HL-60 (cell line): Measurements from ENCODE around the gene TPI1.

Source experiments
- POLR2AphosphoS5 ChIP-seq: IDR thresholded peaks from 2 replicates; pipeline ENCODE4 v1.6.1; 2012; ENCODE audit warnings: low read depth
- TF ChIP-seq, protein P1 (sequence below): IDR thresholded peaks from one replicate; pipeline ENCODE4 v1.5.1; 2011; ENCODE audit warnings: low read length, control low read depth, inconsistent platforms; ENCODE audit not compliant: insufficient read depth

DNA sequence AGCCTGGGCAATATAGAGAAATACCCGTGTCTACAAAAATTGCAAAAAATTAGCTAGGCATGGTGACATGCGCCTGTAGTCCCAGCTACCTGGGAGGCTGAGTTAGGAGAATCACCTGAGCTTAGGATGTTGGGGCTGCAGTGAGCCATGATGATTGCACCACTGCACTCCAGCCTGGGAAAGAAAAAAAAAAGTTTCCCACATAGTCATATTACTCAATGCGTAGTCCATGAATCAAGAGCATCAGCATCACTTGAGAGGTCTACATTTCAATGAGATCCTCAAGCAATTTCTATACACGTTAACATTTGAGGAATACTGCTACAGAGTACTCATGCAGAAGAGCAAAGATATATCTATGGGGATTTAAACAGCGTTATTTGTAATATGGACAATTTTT is 32.1 kb downstream of the TPI1 start:
- no peak for TF ChIP-seq POLR2AphosphoS5
- TF ChIP-seq, protein P1, sequence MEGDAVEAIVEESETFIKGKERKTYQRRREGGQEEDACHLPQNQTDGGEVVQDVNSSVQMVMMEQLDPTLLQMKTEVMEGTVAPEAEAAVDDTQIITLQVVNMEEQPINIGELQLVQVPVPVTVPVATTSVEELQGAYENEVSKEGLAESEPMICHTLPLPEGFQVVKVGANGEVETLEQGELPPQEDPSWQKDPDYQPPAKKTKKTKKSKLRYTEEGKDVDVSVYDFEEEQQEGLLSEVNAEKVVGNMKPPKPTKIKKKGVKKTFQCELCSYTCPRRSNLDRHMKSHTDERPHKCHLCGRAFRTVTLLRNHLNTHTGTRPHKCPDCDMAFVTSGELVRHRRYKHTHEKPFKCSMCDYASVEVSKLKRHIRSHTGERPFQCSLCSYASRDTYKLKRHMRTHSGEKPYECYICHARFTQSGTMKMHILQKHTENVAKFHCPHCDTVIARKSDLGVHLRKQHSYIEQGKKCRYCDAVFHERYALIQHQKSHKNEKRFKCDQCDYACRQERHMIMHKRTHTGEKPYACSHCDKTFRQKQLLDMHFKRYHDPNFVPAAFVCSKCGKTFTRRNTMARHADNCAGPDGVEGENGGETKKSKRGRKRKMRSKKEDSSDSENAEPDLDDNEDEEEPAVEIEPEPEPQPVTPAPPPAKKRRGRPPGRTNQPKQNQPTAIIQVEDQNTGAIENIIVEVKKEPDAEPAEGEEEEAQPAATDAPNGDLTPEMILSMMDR, result no peak
